HG02981 (cell line): Measurements from ENCODE around the gene GALNT7.
"Not testable (repeated sequence)": the region's sequence is repeated elsewhere in the genome, so short reads cannot be mapped to it uniquely, and the experiment has no call there.

Experiments used
- ATAC-seq: cut with Tn5 transposase; IDR thresholded peaks from one replicate; pipeline ENCODE4 v1.9.1; 2021; ENCODE audit warnings: mild to moderate bottlenecking, moderate library complexity; ENCODE audit not compliant: unreplicated experiment

The GALNT7 gene

DNA sequence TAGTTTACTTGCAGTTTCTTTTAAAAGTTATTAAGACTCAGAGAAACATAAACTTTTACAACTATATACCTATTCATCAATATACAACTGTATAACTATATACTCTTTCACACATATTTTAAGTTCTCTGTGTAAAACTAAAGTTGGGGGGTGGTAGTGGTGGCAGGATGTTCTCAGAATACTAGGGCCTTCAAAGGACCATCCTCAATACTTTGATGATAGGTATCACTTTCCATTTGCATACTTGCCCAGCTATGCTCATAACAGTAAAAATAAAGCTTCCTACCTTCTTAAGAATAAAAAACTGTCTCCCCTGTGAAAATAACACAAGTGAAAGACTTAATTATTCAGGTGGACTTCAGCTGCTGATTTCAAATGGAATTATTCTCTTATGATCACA, 2.9 kb upstream of the GALNT7 start:
- ATAC-seq: no peak

DNA sequence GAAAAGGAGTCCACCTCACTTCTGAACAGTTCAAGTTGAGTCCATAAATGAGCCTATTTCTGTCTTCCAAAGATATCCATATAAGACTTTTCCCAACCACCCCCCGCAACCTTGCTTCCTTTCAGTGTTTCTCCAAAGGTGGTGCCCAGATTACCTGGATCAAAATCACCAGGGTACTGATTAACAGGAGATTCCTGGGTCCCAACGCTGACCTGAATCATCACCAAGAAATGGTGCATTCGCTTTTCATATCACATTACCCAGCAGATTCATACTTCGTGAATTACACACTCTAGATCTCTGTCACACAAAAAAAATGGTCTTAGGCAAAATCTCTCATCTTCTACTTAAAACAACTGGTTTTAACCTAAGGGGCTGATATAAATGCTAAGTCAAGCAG, 2.1 kb upstream of the GALNT7 start:
- no peak for ATAC-seq

DNA sequence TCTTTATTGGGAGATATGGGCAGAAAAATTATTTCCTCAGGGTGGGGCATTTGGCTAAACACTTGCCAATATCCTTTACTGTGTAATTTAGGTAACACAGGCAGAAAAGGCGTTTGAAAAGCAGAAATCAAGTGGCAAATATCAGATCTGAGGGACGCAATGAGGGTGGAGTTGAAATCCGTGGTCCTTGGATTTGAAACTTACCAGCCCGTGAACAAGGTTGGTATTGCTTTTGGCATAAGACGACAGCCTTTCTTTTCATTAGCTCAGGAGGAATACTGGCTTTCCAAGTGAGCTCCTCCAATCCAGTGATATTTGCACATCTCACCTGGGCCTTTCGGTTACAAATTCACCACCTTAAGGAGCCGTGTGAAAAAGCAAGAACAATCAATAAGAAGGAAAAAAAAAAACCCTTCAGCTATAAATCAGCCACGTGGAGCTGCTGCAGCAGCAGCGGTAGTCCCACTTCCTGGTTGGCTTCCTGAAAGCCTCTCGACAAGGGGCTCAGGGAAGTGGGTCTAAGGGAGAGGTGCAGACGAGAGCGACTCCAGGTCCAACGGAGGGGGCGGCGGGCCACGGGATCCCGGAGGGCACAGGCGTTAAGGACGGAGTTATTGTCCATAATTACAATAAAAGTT, 734 bp upstream of the GALNT7 start:
- peak; percentile 13 for ATAC-seq

DNA sequence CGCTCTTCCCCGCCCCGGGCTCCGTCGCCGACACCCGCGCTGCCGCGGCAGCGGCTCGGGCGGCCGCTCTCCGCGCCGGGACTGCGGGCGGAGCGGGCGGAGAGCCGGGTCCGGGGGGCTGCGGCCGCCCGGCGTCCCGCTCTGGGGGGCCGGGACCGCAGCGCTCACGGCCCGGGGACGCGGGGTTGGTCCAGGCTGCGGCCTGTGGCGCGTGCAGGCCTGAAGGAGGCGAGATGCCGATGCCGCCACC, 492 bp downstream of the GALNT7 start:
- ATAC-seq: no peak

DNA sequence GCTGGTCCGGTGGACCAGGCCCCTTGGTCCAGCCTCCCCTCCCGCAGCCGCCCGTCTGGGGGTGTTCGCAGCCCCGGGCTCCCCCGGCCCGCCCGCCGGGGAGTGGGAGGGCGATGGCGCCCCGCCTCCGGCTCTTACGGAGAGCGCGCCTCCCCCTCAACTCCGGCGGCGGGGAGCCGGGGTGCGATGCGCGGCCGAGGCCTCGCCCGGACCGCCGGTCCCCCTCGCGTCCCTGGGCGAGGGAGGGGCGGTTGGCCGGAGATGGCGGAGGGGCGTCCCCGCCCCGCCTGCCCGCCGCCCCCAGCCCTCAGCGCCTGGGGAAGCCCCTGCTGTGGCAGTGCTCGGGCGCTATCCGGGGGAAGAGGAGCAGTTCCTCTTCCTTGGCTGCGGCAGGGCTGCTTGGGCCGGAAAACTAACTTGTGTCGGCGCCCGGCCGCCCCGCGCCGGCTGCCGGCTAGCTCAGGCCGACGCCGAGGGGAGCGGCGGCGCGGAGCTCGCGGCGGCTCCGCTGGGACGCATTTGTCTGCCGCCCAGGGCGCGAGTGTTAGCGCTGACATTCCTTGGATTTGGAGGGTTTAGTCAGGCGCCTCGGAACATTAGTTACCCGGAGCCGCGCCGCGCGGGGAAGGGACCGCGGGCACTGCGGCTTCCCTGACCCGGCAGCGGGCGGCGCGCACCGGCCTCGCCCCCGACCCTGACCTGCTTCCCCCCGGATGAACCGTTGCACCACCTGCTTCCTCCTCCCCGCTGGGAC, 994 bp downstream of the GALNT7 start:
- peak; percentile 59 for ATAC-seq

DNA sequence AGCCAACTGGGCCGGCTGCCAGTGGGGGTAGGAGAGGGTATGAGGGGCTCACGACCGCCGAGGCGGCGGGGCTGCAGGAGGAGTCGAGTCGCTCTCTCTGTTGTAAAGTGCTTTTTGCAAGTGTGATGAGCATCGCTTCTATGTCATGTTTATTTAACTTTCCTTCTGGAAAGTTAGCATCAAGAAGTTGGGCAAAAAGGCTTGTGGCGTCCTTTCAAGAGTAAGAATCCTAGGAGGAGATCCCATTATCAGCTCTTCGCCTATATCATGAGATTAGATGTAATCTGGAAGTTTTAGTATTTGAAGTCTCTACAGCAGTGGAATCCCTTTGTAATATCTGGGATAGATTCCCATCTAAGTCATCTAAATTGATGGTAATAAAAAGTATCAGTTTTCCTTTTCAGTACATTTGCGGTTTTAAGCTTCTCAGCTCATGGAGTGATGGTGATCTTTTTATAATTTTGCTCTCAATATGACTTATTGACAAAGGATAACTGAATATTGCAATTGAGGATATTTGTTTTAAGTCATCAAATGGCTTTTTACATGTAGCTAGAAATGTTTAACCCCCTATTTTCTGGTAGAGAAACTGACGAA, 1.7 kb downstream of the GALNT7 start:
- ATAC-seq: no peak

DNA sequence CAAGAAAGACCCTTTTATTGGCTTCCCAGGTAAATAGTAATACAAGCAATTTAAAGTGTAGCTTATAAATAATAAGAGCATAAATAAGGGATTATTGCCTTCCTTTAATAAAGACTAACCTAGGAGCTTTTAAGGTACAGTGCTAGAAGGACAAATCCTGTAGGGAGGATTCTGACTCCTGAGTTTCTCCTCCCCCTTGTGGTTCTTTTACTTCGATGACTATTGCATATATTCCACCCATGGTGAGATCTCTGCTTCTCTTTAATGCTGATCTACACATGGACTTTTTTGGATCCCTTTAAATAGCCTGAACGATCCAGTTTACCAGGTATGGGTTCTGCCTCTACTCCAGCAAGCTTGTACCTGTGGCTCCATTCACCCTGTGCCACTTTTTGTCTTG, 2.5 kb downstream of the GALNT7 start:
- ATAC-seq: no peak

DNA sequence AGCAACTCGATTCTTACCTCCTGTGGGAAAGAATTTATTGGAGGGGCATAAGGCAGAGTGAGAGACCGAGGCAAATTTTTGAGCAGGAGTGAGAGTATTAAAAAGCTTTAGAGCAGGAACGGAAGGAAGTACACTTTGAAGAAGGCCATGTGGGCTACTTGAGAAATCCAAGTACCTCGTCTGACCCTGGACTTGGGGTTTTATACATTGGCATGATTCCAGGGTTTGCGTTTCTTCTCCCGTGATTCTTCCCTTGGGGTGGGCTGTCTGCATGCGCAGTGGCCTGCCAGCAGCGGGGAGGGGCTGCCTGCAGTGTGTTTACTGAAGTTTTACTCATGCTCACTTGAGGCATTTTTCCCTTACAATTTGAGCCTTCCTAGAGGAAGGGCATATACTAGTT, 3.4 kb downstream of the GALNT7 start:
- no peak for ATAC-seq

DNA sequence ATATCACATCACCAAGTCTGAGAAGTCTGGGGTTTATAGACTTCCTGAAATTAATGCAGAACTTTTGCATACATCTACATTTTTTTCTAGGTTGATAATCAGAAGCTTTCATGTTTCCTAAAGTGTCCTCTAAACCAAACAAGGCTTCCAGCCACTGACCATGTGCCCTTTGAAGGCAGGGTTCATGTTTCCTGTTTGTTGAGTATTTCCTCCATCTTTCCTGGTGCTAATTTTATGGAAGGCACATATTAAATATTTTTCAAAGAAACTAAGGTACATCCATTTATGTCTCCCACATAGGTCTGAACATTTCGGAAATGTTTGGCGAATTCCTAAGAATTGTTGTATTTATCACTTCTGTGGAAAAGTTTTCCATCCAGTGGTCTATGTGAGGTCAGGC, 5.6 kb downstream of the GALNT7 start:
- ATAC-seq: no peak

DNA sequence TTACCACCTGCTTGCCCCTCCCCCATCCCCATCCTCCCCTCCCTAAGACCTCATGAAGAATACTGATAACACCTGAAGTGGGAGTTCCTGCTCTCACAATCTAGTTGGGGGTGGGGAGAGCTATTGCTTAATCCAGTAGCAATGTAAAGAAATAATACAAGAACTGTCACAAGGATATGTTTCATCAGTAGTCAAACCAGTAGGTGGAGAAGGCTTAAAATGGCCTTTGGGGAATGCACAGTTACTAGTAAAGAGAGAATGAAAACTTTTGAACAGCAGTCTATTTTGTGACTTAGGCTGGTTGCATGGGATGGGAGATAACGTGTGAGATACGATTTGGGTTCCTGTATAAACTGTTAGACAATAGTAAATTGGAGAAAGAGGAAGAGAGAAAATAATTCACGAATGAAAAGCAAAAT, 6.0 kb downstream of the GALNT7 start:
- no peak for ATAC-seq

DNA sequence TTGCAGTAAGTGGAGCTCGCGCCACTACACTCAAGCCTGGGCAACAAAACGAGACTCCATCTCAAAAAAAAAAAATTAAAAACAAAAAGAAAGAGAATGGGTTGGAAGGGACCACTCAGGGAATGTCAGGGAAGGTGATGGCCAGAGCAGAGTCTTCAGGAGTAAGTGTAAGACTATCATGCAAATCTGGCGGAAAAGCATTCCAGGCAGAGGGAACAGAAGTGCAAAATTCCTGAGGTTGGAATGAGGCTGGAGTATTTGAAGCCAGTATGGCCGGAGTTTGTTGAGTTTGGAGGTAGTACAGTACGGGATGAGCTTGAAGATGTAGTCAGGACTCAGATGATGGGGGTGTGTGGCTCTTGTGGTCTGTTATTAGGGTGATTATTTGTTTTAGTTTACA, 7.4 kb downstream of the GALNT7 start:
- no peak for ATAC-seq

DNA sequence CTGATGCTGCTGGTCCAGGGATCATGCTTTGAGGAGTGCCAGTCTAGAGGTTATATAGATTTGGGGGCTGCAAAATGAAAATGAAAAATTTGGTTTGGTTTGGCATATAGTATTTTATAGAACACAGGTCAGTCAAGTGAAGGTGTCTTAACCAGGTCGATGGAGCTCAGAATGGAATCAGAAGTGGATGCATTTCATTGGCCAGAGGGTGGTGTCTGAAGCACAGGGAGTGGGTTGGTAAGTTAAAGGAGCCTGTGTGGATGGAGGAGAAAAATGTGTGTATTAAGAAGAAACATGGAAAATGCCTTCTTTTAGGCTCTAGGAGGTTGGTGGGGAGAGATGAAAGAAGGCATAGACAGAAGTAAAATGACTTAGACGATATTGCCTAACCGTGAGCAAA, 8.6 kb downstream of the GALNT7 start:
- ATAC-seq: no peak

DNA sequence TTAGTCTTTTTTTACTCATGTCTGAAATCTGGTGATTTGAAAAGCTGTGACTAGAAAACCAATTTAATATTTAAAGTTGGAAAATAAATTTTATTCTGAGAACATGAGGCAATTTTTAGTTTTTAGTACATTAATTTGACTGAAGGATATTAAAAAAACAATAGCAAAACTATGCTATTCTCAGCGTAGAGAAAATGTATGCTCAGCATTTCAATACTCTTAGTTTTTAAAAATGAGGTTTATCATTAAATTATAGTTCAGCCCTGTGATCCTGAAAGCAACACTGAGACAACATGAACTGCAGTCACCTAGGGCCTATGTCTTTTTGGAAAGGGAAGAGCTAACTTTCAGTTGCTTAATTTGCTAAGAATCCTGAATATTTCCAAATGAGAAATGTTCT, 9.5 kb downstream of the GALNT7 start:
- no peak for ATAC-seq

DNA sequence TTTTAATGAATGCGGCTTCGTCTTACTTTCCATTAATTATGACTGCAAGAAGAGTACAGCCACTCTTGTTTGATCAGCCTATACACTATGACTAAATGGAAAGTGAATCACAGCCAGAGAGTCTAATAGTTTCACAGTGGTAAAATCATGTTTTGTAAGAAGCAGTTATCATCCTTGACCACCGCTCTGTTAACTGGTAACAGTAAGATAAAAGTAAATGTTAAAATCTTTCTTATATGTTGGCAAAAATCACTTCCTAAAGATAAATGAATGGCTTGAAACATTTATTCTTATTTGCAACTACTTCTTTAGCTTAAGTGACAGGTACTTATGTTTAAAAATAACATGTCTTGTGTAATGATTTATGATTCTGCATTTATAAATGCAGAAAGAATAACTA, 13.2 kb downstream of the GALNT7 start:
- peak; percentile 85 for ATAC-seq

DNA sequence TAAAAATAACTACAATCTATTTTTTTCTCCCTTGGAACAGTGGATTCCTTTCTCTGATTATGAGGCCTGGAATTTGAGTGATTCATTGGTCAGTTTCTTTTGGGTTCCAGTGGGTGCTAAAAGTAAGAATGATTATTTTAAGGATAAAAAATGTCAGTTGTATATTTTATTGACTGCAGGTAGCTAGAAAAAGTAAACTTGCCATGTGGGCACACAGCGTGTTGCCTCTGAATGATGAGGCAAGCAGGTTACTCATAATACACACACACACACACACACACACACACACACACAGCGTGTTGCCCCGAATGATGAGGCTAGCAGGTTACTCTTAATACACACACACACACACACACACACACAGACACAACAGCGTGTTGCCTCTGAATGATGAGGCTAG, 13.8 kb downstream of the GALNT7 start:
- ATAC-seq: no peak

DNA sequence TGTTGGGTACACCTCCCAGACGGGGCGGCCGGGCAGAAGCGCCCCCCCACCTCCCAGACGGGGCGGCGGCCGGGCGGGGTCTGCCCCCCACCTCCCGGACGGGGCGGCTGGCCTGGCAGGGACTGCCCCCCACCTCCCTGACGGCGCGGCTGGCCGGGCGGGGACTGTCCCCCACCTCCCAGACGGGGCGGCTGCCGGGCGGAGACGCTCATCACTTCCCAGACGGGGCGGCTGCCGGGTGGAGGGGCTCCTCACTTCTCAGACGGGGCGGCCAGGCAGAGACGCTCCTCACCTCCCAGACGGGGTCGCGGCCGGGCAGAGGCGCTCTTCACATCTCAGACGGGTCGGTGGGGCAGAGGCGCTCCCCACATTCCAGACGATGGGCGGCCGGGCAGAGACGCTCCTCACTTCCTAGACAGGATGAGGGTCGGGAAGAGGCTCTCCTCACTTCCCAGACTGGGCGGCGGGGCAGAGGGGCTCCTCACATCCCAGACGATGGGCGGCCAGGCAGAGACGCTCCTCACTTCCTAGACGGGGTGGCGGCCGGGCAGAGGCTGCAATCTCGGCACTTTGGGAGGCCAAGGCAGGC, 15.1 kb downstream of the GALNT7 start:
- ATAC-seq: not testable (repeated sequence)

DNA sequence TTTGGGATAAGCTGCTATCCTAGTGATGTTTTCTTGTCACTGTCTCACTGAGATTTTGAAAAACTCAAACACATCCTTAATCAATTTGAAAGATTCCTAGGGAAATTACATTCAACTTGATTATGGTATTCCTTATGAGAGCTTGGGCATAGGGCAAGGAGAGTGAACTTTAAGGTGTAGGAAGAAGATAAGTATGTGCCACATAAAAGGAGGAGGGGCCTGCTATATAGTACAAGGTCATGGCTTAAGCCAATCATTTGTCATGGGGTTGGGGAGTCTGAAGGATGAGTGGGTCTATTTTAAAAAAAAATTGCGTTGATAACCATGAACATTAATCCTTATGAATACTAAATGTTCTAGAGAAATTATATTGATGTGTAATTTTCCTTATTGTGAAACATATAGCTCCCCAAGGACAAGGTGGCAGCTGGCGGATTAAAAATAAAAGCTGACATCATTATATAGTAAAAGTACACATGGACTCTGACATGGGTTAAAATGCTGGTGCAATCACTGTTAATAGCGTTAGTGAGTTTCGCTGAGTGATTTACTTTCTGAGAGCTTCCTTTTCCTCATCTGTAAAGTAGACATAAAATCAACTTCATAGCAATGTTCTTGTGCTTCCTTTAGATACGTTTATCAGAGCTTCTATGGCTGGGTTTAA, 17.4 kb downstream of the GALNT7 start:
- ATAC-seq: no peak

DNA sequence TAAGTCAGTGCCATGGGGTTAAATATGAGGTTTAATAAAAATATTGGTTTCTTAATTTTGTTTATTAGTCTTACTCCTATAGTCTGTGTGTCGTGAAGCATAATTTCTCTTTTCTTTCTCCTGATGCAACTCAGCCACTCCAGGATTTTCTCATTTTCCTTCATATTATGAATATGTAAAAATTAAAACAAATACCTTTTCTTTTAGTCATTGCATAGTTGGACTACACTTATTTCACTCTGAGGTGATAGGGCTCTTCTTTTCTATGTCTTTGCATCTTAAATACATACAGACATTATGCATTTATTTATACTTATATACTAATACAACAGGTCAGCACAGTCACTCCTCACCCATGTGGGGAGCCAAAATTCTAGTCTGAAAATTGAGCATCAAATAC, 19.1 kb downstream of the GALNT7 start:
- ATAC-seq: no peak

DNA sequence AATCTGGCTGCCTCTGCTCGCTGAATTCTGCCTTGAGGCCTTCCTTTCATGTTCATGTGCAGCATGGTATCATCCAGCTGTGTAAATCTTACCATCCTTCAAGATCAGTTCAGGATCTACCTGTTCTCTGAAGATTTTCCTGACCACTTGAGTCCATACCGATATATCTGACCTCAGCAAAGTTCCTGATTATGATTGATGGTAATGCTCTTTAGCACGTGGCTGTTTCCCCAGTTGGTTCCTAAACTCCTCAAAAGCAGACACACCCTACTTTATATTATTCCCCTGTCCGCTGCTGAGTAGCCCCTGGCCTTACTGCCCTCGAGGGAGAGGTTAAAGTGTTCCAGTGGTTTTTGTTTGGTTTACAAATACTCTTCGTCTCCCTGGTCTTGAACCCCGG, 20.0 kb downstream of the GALNT7 start:
- no peak for ATAC-seq

DNA sequence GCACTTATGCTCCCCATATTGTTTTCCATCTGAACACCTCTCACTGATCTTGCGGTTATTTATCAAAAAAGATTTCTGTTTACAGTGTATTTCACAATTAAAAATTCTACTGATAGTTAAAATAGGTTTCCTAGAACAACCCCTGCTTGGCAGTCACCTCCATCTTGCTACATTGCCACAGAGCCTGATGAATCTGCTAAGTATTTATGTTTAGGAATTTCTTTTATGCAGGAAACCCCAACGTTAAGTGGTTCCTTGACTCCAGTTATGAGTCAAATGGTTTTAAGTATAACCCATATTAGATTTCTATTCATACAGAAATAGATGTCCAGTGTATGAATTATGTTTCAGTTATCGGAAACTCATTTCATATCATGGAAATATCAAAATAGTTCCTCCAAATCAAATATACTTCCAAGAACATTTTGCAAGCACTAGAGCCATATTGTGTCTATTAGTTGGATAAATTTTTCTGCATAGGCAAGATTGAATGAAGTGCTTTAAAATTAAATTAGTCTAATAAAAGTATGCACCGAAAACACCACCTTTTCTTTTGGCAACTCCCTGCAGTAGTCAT, 20.6 kb downstream of the GALNT7 start:
- ATAC-seq: no peak

DNA sequence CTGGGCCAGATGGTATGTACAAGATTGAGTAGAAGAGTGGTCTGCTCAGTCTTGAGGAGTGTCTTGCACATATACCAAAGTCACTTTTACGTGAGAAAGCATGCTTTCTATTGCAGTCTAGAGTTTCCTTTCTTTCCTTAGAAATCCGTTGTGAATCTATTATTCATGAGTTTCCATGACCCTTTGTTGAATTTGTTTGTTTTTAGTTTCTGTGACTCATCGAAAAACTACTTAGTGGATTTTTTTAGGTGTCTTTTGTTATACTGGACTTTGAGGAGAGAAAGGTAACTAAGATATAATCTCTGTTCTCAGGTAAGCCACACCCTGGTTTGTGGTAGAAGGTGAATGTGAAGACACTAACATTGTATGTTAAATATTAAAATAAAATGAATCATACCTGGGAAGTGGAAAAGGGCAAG, 23.0 kb downstream of the GALNT7 start:
- no peak for ATAC-seq
